Measurements from ENCODE around the gene LMF1.

GRCh38 chr16:908526-909155, 62.1 kb downstream of the LMF1 start:
- TF ChIP-seq CTCF (IDR thresholded peaks at IDR 0.05; ENCODE audit: low read depth, low read length) (no peak), MAX (IDR thresholded peaks at IDR 0.05; ENCODE audit: low read depth, low read length) (no peak)
